ENCODE results near the gene SLC46A3.
"Not testable (repeated sequence)": the region's sequence is repeated elsewhere in the genome, so short reads cannot be mapped to it uniquely, and the experiment has no call there.

Gene SLC46A3

GRCh38 chr13:28730762-28731161 is 12.0 kb upstream of the SLC46A3 start:
- DNase-seq (ENCODE audit: low spot score) = no peak

- DNase-seq (ENCODE audit: low spot score) = no peak
Observed at GRCh38 chr13:28729541-28729940, 10.8 kb upstream of the SLC46A3 start.

- no peak for DNase-seq (ENCODE audit: low spot score)
Observed at GRCh38 chr13:28728642-28729041, 9.9 kb upstream of the SLC46A3 start.

GRCh38 chr13:28725046-28725610 is 6.4 kb upstream of the SLC46A3 start:
- DNase-seq (ENCODE audit: low spot score) = no peak

GRCh38 chr13:28723806-28724205 is 5.0 kb upstream of the SLC46A3 start:
- DNase-seq (ENCODE audit: low spot score) = no peak

GRCh38 chr13:28719227-28720055 is 671 bp upstream of the SLC46A3 start:
- peak; percentile 79 for DNase-seq (ENCODE audit: low spot score)

GRCh38 chr13:28718196-28718542 is 601 bp downstream of the SLC46A3 start:
- DNase-seq (ENCODE audit: low spot score) = peak; percentile 7

GRCh38 chr13:28717170-28717569 is 1.6 kb downstream of the SLC46A3 start:
- no peak for DNase-seq (ENCODE audit: low spot score)

- peak; percentile 51 for DNase-seq (ENCODE audit: low spot score)
Observed at GRCh38 chr13:28716511-28716910, 2.3 kb downstream of the SLC46A3 start.

GRCh38 chr13:28714651-28715050 is 4.1 kb downstream of the SLC46A3 start:
- DNase-seq (ENCODE audit: low spot score) = no peak

GRCh38 chr13:28710161-28710560 is 8.6 kb downstream of the SLC46A3 start:
- no peak for DNase-seq (ENCODE audit: low spot score)

- DNase-seq (ENCODE audit: low spot score) = peak; percentile 50
Observed at GRCh38 chr13:28707629-28708427, 10.9 kb downstream of the SLC46A3 start.

GRCh38 chr13:28705461-28706083 is 13.2 kb downstream of the SLC46A3 start:
- peak; percentile 33 for DNase-seq (ENCODE audit: low spot score)

- no peak for DNase-seq (ENCODE audit: low spot score)
Observed at GRCh38 chr13:28704919-28705318, 13.9 kb downstream of the SLC46A3 start.

- no peak for DNase-seq (ENCODE audit: low spot score)
Observed at GRCh38 chr13:28704282-28704681, 14.5 kb downstream of the SLC46A3 start.

- no peak for DNase-seq (ENCODE audit: low spot score)
Observed at GRCh38 chr13:28699246-28699645, 19.5 kb downstream of the SLC46A3 start.

- no peak for DNase-seq (ENCODE audit: low spot score)
Observed at GRCh38 chr13:28697441-28697840, 21.3 kb downstream of the SLC46A3 start.

GRCh38 chr13:28693605-28694491 is 24.9 kb downstream of the SLC46A3 start:
- DNase-seq (ENCODE audit: low spot score) = not testable (repeated sequence)

- no peak for DNase-seq (ENCODE audit: low spot score)
Observed at GRCh38 chr13:28685892-28686291, 32.9 kb downstream of the SLC46A3 start.

- no peak for DNase-seq (ENCODE audit: low spot score)
Observed at GRCh38 chr13:28685114-28685513, 33.7 kb downstream of the SLC46A3 start.

GRCh38 chr13:28684257-28684656 is 34.5 kb downstream of the SLC46A3 start:
- DNase-seq (ENCODE audit: low spot score) = no peak

Data from GM03348 (cell line).